Fibroblast of mammary gland (primary cell): ENCODE data around the gene KRT72.

Experiments
- DNase-seq: peaks from one replicate; pipeline ENCODE4 v3.0.0-alpha.2; 2010; ENCODE audit warnings: low read depth
- H3K4me3 ChIP-seq: 2 replicates; pipeline ENCODE4 v1.5.1; 2011; ENCODE audit warnings: low read depth, mild to moderate bottlenecking, low read length, moderate library complexity; ENCODE audit not compliant: control insufficient read depth
- CTCF ChIP-seq: conservative IDR thresholded peaks from 2 replicates; pipeline ENCODE4 v1.5.1; 2011; ENCODE audit warnings: low read depth, low read length, inconsistent platforms; ENCODE audit not compliant: control insufficient read depth, insufficient read depth

Gene KRT72

GRCh38 chr12:52645982-52646381 is 44.7 kb upstream of the KRT72 start:
- TF ChIP-seq CTCF = no peak
- no peak for DNase-seq
- no peak overlapping the region for H3K4me3 ChIP-seq

GRCh38 chr12:52645120-52645761 is 44.0 kb upstream of the KRT72 start:
- no peak for TF ChIP-seq CTCF
- no peak overlapping the region for H3K4me3 ChIP-seq
- no peak for DNase-seq

- no peak overlapping the region for H3K4me3 ChIP-seq
- DNase-seq = no peak
- TF ChIP-seq CTCF = no peak
Measured at GRCh38 chr12:52644078-52644415, 42.8 kb upstream of the KRT72 start.

GRCh38 chr12:52643233-52644077 is 42.2 kb upstream of the KRT72 start:
- no peak for DNase-seq
- no peak for TF ChIP-seq CTCF

GRCh38 chr12:52641468-52641867 is 40.2 kb upstream of the KRT72 start:
- no peak for DNase-seq
- no peak for TF ChIP-seq CTCF
- no peak overlapping the region for H3K4me3 ChIP-seq

More at GRCh38 chr12:52643233-52644077, 42.2 kb upstream of the KRT72 start:
- H3K4me3 ChIP-seq = no peak overlapping the region

- H3K4me3 ChIP-seq = no peak overlapping the region
- DNase-seq = no peak
- TF ChIP-seq CTCF = no peak
Measured at GRCh38 chr12:52637299-52637698, 36.0 kb upstream of the KRT72 start.
